GM10248 (cell line): ENCODE results near the gene VANGL1.

Experiments
- CTCF ChIA-PET: fragments of 300-600 bp; sonication (Branson Sonifier 250); formaldehyde crosslinking; extraction: SDS; loops from one replicate; lab custom pipeline; 2021; ENCODE audit warnings: antibody characterized with exemption; lab: Yijun Ruan, JAX
- POLR2A ChIA-PET: fragments of 350-650 bp; sonication (Branson Sonifier 250); formaldehyde crosslinking; extraction: SDS; loops from one replicate; lab custom pipeline; 2020; ENCODE audit warnings: antibody characterized with exemption; lab: Yijun Ruan, JAX
- DNase-seq: peaks from one replicate; pipeline ENCODE4 v3.0.0; 2012; ENCODE audit errors: extremely low spot score
- TF ChIP-seq, protein P1 (sequence below): IDR thresholded peaks from 2 replicates; pipeline ENCODE4 v1.5.1; 2012; ENCODE audit warnings: mild to moderate bottlenecking, low read depth; ENCODE audit errors: extremely low read depth, missing control alignments, control extremely low read depth

VANGL1 gene

DNA sequence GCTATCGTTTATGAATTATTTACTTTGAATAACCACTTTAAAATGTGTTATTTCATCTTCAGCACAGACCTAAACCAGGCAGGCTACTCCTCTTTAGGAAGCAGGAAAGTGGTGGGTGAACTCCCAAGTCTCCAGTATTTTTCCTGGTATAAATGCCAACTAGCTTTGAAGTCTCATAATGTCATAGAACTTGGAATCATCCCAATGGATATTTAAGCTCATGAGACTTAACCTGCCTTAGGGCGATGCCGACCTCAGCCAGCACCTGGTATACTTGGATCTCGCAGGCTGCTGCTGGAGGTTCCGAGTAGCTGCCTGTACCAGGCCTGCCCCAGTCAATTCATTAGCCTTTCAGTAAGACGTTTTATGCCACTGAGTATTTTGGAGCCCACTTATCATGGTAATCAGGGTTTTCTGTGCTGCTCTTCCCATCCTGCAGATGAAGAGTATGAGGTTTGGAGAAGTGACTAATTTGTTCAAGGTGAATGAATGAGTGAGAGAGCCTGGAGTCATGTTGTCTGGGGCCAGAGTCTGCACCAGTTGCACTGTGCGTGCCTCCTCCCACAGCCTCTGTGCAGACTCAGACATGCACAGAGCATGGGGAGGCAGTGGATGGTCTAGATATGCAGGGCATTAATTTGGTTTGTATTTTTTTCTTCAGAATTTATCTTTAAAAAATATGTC is 34.9 kb downstream of the VANGL1 start:
- DNase-seq: no peak
- POLR2A ChIA-PET: no interaction called here
- CTCF ChIA-PET: interaction anchor here (5.2 kb wide), 1 partner anchor 31 kb away, joined by 30 read pairs; no protein-coding TSS in a partner anchor
- TF ChIP-seq, protein P1, sequence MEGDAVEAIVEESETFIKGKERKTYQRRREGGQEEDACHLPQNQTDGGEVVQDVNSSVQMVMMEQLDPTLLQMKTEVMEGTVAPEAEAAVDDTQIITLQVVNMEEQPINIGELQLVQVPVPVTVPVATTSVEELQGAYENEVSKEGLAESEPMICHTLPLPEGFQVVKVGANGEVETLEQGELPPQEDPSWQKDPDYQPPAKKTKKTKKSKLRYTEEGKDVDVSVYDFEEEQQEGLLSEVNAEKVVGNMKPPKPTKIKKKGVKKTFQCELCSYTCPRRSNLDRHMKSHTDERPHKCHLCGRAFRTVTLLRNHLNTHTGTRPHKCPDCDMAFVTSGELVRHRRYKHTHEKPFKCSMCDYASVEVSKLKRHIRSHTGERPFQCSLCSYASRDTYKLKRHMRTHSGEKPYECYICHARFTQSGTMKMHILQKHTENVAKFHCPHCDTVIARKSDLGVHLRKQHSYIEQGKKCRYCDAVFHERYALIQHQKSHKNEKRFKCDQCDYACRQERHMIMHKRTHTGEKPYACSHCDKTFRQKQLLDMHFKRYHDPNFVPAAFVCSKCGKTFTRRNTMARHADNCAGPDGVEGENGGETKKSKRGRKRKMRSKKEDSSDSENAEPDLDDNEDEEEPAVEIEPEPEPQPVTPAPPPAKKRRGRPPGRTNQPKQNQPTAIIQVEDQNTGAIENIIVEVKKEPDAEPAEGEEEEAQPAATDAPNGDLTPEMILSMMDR: no peak

DNA sequence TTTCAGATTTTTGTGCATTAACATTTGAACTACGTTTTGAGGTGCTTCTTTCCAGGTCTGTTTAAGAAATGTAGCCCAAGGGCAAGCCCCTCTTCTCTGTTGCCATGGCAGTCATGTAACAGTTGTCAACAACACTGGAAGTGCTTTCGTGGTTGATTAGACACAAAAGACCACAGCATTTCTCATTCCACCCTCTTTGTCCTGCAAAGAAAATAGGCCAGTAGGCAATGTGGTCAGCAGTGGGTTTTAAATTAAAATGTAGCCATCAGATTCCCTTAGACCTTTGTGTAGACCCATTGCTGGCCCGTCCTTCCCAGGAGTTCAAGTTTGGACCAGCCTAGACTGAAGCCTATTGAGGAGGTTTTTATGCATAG is 35.4 kb downstream of the VANGL1 start:
- CTCF ChIA-PET: no interaction called here
- TF ChIP-seq, protein P1: no peak
- POLR2A ChIA-PET: no interaction called here
- DNase-seq: no peak

DNA sequence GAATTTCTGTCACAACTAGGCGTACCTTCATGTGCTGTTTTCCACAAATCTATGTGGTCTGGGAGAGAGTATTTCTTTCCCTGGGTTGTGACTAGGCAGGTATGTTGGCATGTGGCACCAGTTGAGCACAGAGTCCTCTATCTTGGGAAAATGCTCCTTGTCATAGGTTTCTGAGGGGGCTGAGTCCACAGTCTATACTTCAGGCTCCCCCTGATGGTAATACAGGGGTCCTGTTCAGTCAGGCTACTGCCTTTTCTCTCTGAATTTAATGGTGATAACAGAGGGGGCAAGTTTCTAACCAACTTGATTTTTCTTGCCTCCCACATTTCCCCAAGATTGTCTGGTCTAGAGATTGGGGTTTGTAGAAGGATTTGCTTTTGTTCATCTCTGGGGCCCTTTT is 35.8 kb downstream of the VANGL1 start:
- POLR2A ChIA-PET: no interaction called here
- CTCF ChIA-PET: no interaction called here
- TF ChIP-seq, protein P1: peak; percentile 26
- DNase-seq: no peak

DNA sequence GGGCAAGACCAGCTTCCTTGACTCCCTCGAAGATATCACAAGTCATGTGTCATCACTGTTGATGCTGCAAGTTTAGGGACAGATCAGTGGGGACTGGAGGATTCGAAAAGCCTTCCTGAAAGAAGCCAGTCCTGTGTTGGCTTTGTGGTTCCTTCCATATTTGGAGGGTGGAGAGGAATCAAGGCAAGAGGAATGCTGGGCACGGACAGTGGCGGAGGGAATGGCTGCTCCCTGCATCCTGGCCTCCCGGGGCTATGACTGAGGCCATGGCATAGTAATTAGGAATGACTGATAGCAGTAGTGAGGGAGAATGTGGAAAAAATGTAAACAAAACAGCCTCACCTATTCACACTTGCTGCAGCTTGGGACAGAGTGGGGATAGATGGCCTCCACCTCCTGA is 36.4 kb downstream of the VANGL1 start:
- POLR2A ChIA-PET: no interaction called here
- DNase-seq: no peak
- CTCF ChIA-PET: interaction anchor here (1.2 to 2.8 kb wide), 5 partner anchors 9 to 35 kb away, joined by 3 to 12 read pairs (median 4); no protein-coding TSS in a partner anchor
- TF ChIP-seq, protein P1: no peak

DNA sequence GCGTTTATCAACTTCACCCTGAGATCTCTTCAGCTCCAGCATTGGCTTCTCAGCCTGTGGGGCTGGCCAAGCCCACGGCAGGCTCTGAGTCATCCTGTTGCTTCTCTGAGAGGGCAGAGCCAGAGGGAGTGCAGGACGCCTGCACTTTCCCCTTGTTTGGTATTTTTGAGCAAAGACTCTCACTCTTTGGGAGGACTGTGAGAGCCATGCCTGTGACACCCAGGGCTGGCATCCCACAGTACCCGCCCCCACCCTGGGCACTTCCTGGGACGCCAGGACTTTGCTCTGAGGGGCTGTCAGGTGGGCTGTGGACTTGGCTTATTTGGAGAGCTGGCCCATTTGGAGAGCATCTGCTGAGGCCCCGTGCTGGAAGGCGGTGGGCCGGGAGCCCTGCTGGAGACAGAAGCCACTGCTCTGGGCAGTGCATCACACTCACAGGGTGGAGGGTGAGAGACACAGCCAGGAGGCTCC is 37.4 kb downstream of the VANGL1 start:
- ChIA-PET CTCF (interaction anchor here (0.6 to 2.8 kb wide), 6 partner anchors 10 to 36 kb away, joined by 3 to 12 read pairs (median 4); no protein-coding TSS in a partner anchor), POLR2A (no interaction called here)
- no peak for DNase-seq
- TF ChIP-seq, protein P1: no peak

DNA sequence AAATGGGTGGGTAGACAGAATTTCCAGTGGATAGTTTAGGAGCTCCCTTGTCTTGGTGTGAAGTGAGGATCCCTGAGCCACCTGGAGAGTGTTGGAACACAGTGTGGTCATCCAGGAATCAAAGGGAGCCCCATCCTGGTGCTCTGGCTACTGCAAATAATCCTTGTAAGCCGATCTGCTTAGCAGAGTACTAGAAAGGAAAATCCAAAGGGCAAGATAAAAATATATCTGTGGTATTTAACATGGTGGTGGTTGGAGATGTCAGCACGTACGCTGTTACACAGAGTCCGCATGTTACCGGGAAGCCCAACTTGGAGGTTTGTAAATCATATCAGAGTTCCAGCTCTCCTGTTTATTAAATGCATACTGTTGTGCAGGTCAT is 39.0 kb downstream of the VANGL1 start:
- no peak for DNase-seq
- POLR2A ChIA-PET: no interaction called here
- TF ChIP-seq, protein P1: no peak
- CTCF ChIA-PET: interaction anchor here (1.1 to 2.8 kb wide), 4 partner anchors 9 to 28 kb away, joined by 3 to 12 read pairs (median 3); no protein-coding TSS in a partner anchor
